ENCODE measurements around the gene GBE1. TPM values are rescaled to one million over a fixed set of nuclear protein-coding genes. Genes with fewer than 3 reads are reported as not detected.

GBE1 gene
- total RNA-seq, 2 donors from 2014 or later, result 8.4 to 12.3 TPM

DNA sequence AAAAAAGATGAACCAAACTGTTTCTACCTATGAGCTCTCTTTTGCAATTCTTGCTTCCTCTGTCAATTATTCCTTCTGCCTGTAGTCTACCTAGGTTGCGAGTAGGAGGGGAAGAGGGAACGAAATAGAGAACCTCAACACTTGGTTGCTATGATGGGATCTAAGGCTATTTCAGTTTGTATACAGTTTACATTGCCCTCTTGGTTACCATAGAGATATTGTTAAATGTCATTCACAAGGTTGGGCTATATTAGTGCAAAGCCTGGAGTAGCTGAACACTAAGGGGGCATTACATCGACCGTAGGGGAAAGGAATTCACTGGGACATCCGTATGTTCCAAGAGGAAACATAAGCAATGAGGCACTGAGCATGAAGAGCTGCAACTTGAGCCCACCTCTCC lies 276.9 kb downstream of the GBE1 start:
- Mint-ChIP-seq H3K4me3 (no peak overlapping the region), H3K9me3 (peaks cover 8% of the 10 kb centered on the region), H3K4me1 (no peaks in the 10 kb centered on the region), H3K27me3 (ENCODE audit: insufficient read depth) (no peaks in the 10 kb centered on the region), H3K27ac (no peak overlapping the region), H3K36me3 (ENCODE audit: low read depth) (no peaks in the 10 kb centered on the region)
- Histone ChIP-seq H3K9ac (ENCODE audit: extremely low read depth, low read length, poor library complexity, severe bottlenecking) (no peak overlapping the region), H3K27ac (ENCODE audit: low read depth, low read length) (no peak overlapping the region), H3K27me3 (ENCODE audit: control insufficient read depth, insufficient read depth, low read length, poor library complexity, severe bottlenecking) (no peaks in the 10 kb centered on the region), H3K4me1 (ENCODE audit: control insufficient read depth, insufficient read depth, low read length) (no peaks in the 10 kb centered on the region), H3K4me3 (ENCODE audit: low read length) (no peak overlapping the region), H3K9me3 (ENCODE audit: control insufficient read depth, low read length) (no peaks in the 10 kb centered on the region), H3K36me3 (ENCODE audit: control insufficient read depth, insufficient read depth, low read length) (no peaks in the 10 kb centered on the region)
- 83 to 91% methylated on average over 1 to 5 of the region's 5 CpGs for WGBS, 2 experiments (ENCODE audit: insufficient coverage in 1 of 2, insufficient read length in 1 of 2)
- no peak for TF ChIP-seq CTCF (conservative IDR thresholded peaks at IDR 0.05)
- DNase-seq, result no peak

- Mint-ChIP-seq H3K27ac (no peak overlapping the region), H3K27me3 (ENCODE audit: insufficient read depth) (no peaks in the 10 kb centered on the region), H3K4me3 (no peak overlapping the region), H3K9me3 (peaks cover 7% of the 10 kb centered on the region), H3K4me1 (no peaks in the 10 kb centered on the region), H3K36me3 (ENCODE audit: low read depth) (no peaks in the 10 kb centered on the region)
- Histone ChIP-seq H3K9ac (ENCODE audit: extremely low read depth, low read length, poor library complexity, severe bottlenecking) (no peak overlapping the region), H3K9me3 (ENCODE audit: control insufficient read depth, low read length) (no peaks in the 10 kb centered on the region), H3K36me3 (ENCODE audit: control insufficient read depth, insufficient read depth, low read length) (no peaks in the 10 kb centered on the region), H3K4me1 (ENCODE audit: control insufficient read depth, insufficient read depth, low read length) (no peaks in the 10 kb centered on the region), H3K27me3 (ENCODE audit: control insufficient read depth, insufficient read depth, low read length, poor library complexity, severe bottlenecking) (no peaks in the 10 kb centered on the region), H3K27ac (ENCODE audit: low read depth, low read length) (no peak overlapping the region), H3K4me3 (ENCODE audit: low read length) (no peak overlapping the region)
- no peak for TF ChIP-seq CTCF (conservative IDR thresholded peaks at IDR 0.05)
- DNase-seq, result no peak
- WGBS, 2 experiments (ENCODE audit: insufficient coverage in 1 of 2, insufficient read length in 1 of 2), result 80 to 88% methylated on average over 1 to 3 of the region's 3 CpGs
Observed at GRCh38 chr3:81483046-81483445, 278.4 kb downstream of the GBE1 start.

DNA sequence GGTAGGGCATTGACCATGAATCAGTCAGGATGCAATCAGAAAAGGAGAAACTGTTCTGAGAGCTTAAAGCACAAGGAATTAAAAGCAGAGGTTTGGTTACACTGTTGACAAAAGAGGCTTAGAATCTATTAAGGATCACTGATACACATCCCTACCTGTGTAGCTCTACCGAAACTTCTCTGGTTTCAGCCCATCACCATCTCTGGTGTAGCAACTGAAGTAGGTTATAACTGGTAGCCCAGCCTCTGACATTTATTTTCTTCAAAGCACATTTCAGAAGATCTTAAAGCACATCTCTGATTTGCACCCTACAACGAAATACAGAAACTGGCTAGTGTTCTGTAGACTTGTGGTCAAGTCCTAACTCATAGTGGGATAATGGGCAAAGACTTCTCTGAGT lies 283.7 kb downstream of the GBE1 start:
- peaks cover 7% of the 10 kb centered on the region for H3K4me1 Mint-ChIP-seq
- Histone ChIP-seq H3K4me3 (ENCODE audit: low read length) (no peak overlapping the region), H3K36me3 (ENCODE audit: control insufficient read depth, insufficient read depth, low read length) (no peaks in the 10 kb centered on the region), H3K27ac (ENCODE audit: low read depth, low read length) (no peak overlapping the region), H3K9ac (ENCODE audit: extremely low read depth, low read length, poor library complexity, severe bottlenecking) (no peak overlapping the region), H3K4me1 (ENCODE audit: control insufficient read depth, insufficient read depth, low read length) (peaks cover 5% of the 10 kb centered on the region), H3K27me3 (ENCODE audit: control insufficient read depth, insufficient read depth, low read length, poor library complexity, severe bottlenecking) (no peaks in the 10 kb centered on the region), H3K9me3 (ENCODE audit: control insufficient read depth, low read length) (no peaks in the 10 kb centered on the region)
- no peak for TF ChIP-seq CTCF (conservative IDR thresholded peaks at IDR 0.05)
- no peaks in the 10 kb centered on the region for H3K27me3 Mint-ChIP-seq (ENCODE audit: insufficient read depth)
- 96 to 100% methylated on average over 1 to 2 of the region's 2 CpGs for WGBS, 2 experiments (ENCODE audit: insufficient coverage in 1 of 2, insufficient read length in 1 of 2)
- no peaks in the 10 kb centered on the region for H3K36me3 Mint-ChIP-seq (ENCODE audit: low read depth)
- H3K4me3 Mint-ChIP-seq, result no peak overlapping the region
- no peak for DNase-seq
- no peak overlapping the region for H3K27ac Mint-ChIP-seq
- no peaks in the 10 kb centered on the region for H3K9me3 Mint-ChIP-seq

Measured in endodermal cell (in vitro differentiated cells).